HFFc6 (cell line): Measurements from ENCODE around the gene ZBTB21. TPM values are rescaled to one million over a fixed set of nuclear protein-coding genes. Genes with fewer than 3 reads are reported as not detected.

Experiments used
- DNase-seq: peaks from one replicate; pipeline ENCODE4 v3.0.0-alpha.2; 2018
- H3K27ac Mint-ChIP-seq: 2 replicates; pipeline ENCODE4 v1.8.0; 2020; ENCODE audit warnings: mild to moderate bottlenecking, mixed read lengths
- H3K27me3 Mint-ChIP-seq: 2 replicates; pipeline ENCODE4 v1.8.0; 2021; ENCODE audit warnings: mild to moderate bottlenecking, moderate library complexity, mixed read lengths; ENCODE audit not compliant: insufficient read depth
- H3K36me3 Mint-ChIP-seq: 2 replicates; pipeline ENCODE4 v1.8.0; 2021; ENCODE audit warnings: low read depth, mixed read lengths
- H3K4me1 Mint-ChIP-seq: 2 replicates; pipeline ENCODE4 v1.8.0; 2020; ENCODE audit warnings: low read depth, mixed read lengths
- H3K4me3 Mint-ChIP-seq: 2 replicates; pipeline ENCODE4 v1.8.0; 2020; ENCODE audit warnings: mild to moderate bottlenecking, moderate library complexity, mixed read lengths
- H3K9me3 Mint-ChIP-seq: 2 replicates; pipeline ENCODE4 v1.8.0; 2020; ENCODE audit warnings: mild to moderate bottlenecking, mixed read lengths
- CTCF ChIP-seq: fragments of 200-600 bp; sonication (generic); IDR thresholded peaks from 2 replicates; pipeline ENCODE4 v1.5.0; 2021; ENCODE audit warnings: antibody characterized with exemption, mild to moderate bottlenecking
- total RNA-seq, 6 experiments: library from RNA; stranded (reverse); fragmentation: NEBNext Ultra II Directional; extraction: Animal tissue kit (Norgen Biotek cat#: 25700); gene quantifications; 2 replicates in 1 of 6; 3 replicates in 5 of 6; pipeline ENCODE4 v1.2.3, GENCODE V29; 2021

The ZBTB21 gene
- total RNA-seq, 6 experiments from 2014 or later, result 16.6 to 19.5 (median 18.9) TPM

DNA sequence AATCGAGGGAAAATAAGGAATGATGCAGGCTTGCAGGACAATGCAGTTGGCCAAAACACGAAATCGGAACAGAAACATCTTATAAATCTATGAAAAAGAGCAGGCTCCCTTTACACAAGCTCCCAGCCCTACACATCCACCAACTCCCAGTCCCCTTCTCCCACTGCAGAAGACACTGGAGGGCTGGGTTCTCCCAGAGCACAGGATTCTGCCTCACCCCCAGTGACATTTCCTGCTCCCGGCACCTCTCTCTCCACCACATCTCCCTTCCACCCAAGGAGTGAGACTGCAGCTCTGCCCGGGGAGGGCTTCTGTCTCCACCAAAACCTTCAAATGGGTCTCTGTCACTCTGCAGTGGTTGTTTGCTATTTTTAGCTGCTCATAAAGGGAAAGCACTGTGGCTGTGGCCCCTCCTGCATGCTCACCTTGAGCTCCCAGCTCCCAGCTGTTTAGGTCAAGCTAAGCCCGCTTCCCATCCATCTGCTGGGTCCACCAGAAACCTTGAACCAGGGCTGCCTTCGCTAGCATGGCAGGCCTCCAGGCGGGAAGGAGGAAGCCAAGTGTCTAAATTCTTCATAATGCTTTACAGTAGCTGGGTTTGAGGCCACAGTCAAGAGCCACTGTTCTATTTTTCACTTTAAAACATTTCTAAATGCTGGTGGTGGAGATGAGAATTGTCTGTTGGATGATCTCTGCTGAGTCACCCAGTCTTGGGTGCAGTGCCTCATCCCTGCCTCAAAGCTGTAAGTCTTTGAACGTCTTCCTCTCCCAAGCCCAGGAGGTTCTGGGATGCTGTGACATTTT, 53.0 kb downstream of the ZBTB21 start:
- DNase-seq, result peak; percentile 77
- Mint-ChIP-seq H3K36me3 (no peaks in the 10 kb centered on the region), H3K9me3 (no peaks in the 10 kb centered on the region), H3K27ac (peak overlapping the region; percentile 97), H3K4me1 (peaks cover 77% of the 10 kb centered on the region), H3K4me3 (peak overlapping the region; percentile 71), H3K27me3 (peaks cover 2% of the 10 kb centered on the region)
- no peak for TF ChIP-seq CTCF

DNA sequence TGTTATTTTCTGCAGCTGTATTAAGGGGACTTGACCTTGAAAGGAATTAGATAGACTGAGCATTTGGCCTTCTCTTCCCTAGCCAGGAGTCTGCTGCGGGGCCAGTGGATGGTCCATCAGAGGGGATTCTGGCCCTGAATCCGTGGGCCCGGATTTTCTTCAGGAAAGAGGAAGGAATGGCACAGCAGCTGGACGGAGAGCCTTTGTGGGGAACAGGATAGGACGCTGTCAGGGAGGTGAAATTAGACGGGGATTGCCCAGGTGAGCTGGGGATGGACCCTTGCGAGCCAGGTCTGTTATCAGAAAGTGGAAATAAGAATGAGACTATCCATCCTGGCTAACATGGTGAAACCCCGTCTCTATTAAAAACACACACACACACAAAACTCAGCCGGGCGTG, 54.6 kb downstream of the ZBTB21 start:
- H3K4me1 Mint-ChIP-seq, result peaks cover 74% of the 10 kb centered on the region
- H3K36me3 Mint-ChIP-seq, result peaks cover 1% of the 10 kb centered on the region; the same call in 1 of the 2 replicates
- no peak for TF ChIP-seq CTCF
- H3K27me3 Mint-ChIP-seq, result no peaks in the 10 kb centered on the region; the same call in 1 of the 2 replicates
- no peak overlapping the region for H3K4me3 Mint-ChIP-seq
- no peaks in the 10 kb centered on the region for H3K9me3 Mint-ChIP-seq
- H3K27ac Mint-ChIP-seq, result no peak overlapping the region
- no peak for DNase-seq

GRCh38 chr21:41954654-41955499, 55.3 kb downstream of the ZBTB21 start:
- peaks cover 5% of the 10 kb centered on the region; the same call in 1 of the 2 replicates for H3K36me3 Mint-ChIP-seq
- DNase-seq, result no peak

DNA sequence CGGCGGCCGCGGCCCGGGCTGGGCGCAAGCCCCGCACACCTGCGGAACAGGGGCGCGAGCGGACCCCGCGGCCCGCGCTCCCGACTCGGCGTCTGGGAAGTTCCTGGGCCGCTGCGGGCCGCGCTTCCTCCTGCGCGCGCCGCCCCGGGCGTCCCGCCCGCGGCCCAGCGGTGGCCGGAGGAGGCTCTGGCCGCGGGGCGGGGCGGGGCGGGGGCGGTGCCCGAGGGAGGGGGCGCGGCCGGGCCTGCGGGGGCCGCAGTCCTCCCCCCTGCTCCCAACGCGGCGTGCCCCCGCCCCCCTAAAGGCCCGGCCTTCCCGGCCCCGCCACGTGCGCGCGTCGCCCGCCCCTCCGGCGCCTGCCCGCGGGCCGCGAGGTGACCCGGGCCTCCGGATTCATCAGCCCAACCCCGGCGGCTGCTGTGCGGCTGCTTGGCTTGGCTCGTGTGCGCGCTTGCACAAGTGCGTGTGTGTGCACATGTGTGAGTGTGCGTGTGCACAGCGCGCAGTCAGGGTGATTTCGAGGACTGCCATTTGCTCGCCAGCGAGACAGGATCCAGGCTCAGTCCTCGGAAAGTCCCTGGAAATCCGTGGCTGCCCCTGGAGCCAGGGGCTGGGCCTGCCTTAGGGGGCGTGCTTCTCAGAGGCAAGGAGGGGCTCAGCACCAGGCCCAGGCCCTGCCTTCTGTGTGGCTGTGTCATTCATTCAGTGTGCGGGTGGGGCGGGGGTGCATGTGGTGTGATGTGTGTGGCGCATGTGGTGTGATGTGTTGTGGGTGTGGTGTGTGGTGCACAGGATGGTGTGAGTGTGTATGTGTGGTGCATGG, 56.1 kb downstream of the ZBTB21 start, which contains the start of gene C2CD2:
C2CD2 (minus strand) TSS at position 188 of the 823 bp plus-strand sequence. CDS start 370 bp downstream, outside the sequence.
- peaks cover 68% of the 10 kb centered on the region for H3K4me1 Mint-ChIP-seq
- H3K4me3 Mint-ChIP-seq, result peak within 1 kb of the TSS; percentile 83
- H3K27me3 Mint-ChIP-seq, result no peaks in the 10 kb centered on the region; the same call in 1 of the 2 replicates
- no peaks in the 10 kb centered on the region for H3K9me3 Mint-ChIP-seq
- H3K36me3 Mint-ChIP-seq, result peaks cover 5% of the 10 kb centered on the region; the same call in 1 of the 2 replicates
- TF ChIP-seq CTCF, result peak; percentile 24
- DNase-seq, result peak; percentile 28
- peak within 1 kb of the TSS; percentile 49 for H3K27ac Mint-ChIP-seq

More at GRCh38 chr21:41954654-41955499, 55.3 kb downstream of the ZBTB21 start:
- Mint-ChIP-seq H3K4me3 (peak overlapping the region; percentile 7; the same call in 1 of the 2 replicates), H3K27me3 (no peaks in the 10 kb centered on the region; the same call in 1 of the 2 replicates), H3K9me3 (no peaks in the 10 kb centered on the region), H3K4me1 (peaks cover 68% of the 10 kb centered on the region), H3K27ac (peak overlapping the region; percentile 49)
- no peak for TF ChIP-seq CTCF
